Measurements from ENCODE around the gene KNCN.

The KNCN gene

GRCh38 chr1:46497020-46497419 lies 54.4 kb downstream of the KNCN start:
- no peak for FAIRE-seq

GRCh38 chr1:46496505-46496904 lies 54.9 kb downstream of the KNCN start:
- no peak for FAIRE-seq

GRCh38 chr1:46495778-46496177 lies 55.7 kb downstream of the KNCN start:
- no peak for FAIRE-seq
